NCI-H1436 treated with DMSO at 0.1 percent for 48 hours (cell line): ENCODE measurements around the gene ASB15.
"Not testable (repeated sequence)": the region's sequence is repeated elsewhere in the genome, so short reads cannot be mapped to it uniquely, and the experiment has no call there.

Source experiments
- DNase-seq: peaks from one replicate; lab custom pipeline; 2025; lab: John Stamatoyannopoulos, UW

The ASB15 gene

GRCh38 chr7:123598657-123599056 lies 3.0 kb upstream of the ASB15 start:
- DNase-seq, result no peak

DNA sequence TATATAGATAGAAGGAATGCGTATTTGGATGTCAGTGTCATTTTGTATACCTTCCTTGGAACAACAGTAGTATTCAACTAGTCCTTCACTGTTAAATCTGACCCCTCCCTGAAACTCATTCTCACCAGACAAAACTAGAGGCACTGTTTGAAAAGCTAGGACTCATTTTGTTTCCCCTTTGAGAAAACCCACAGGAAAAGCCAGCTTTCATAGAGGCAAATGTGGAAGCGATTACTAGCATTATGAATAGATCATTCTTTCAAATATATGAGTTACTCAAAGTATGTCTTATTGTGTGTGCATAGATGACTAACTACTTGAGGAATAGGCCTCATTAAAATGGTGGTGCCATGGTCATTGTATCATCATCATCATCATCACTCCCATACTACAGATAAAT lies 1.9 kb upstream of the ASB15 start:
- DNase-seq, result no peak

DNA sequence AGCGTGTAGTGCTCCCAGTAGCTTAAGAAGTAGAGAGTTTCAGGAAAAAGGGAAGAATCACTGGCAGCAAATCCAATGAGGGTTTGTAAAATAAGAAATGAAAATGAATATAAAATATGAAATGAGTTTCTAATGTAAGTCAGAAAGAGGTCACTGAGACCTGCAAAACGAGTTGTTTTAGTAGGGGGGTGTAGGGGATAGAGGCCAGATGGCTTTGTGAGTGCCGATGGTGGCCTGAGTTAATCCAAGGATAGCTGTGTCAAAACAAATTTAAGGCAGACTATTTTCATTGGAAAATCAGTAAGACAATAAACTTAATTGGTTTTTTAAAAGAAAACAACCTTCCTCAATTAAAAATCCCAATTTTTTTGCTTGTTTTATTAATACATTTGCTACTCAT lies 745 bp upstream of the ASB15 start:
- DNase-seq, result no peak

DNA sequence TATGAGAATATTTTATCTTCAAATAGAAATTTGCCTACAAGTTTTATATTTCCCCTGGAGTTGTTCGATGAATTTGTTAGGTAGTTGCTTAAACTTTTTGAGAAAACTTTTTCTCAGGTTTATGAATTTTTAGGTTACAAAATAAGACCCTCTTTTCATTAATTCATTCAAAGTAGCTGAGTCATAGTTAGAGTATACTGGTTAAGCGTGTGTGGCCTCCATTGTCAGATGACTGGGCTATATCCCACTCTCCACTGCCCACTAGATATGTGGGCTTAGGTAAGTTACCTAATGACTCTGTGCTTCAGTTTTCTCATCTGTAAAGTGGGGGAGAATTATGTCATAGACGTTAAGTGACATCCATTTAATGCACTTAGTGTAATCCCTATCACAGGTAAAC lies 1.0 kb downstream of the ASB15 start:
- DNase-seq, result no peak

- no peak for DNase-seq
Measured at GRCh38 chr7:123604739-123605138, 3.1 kb downstream of the ASB15 start.

DNA sequence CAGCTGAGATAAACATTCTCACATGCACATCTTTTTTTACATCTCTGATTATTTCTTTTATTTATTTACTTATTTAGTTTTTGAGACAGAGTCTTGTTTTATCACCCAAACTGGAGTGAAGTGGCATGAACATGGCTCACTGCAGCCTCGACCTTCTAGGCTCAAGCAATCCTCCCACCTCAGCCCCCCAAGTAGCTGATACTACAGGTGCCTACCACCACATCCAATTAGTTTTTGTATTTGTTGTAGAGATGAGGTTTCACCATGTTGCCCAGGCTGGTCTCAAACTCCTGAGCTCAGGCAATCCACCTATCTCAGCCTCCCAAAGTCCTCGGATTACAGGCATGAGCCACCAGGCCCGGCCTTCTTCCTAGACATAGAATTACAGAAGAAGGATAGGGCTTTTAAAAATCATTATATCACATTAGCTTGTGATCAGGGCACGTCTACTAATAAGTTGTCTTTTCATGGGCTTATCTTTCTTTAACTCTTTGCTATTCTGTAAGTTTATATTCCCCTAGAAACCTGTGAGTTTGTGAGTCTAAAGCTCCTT lies 5.9 kb downstream of the ASB15 start:
- DNase-seq, result no peak

GRCh38 chr7:123608991-123609882 lies 7.6 kb downstream of the ASB15 start:
- no peak for DNase-seq

GRCh38 chr7:123609883-123610239 lies 8.2 kb downstream of the ASB15 start:
- DNase-seq, result no peak

GRCh38 chr7:123612024-123612423 lies 10.4 kb downstream of the ASB15 start:
- no peak for DNase-seq

DNA sequence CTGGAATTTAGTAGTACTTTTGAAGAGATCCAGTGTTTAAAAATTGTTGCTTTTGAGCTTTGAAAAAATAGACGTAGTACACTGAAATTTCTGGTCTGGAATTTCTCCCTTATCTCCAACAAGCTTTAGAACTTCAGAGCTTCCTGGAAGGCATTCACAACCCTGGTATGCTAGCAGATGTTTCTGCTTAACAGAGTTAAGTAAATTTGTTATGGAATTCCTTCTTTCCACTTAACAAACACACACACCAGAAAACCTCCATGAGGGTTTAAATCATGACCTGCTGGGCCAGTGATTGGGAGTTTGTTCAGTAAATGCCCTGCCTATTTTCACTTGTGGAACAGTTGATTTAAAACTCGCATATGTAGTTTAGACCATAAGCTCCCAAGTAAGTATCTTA lies 13.7 kb downstream of the ASB15 start:
- DNase-seq, result no peak

- no peak for DNase-seq
Measured at GRCh38 chr7:123616223-123616622, 14.6 kb downstream of the ASB15 start.

DNA sequence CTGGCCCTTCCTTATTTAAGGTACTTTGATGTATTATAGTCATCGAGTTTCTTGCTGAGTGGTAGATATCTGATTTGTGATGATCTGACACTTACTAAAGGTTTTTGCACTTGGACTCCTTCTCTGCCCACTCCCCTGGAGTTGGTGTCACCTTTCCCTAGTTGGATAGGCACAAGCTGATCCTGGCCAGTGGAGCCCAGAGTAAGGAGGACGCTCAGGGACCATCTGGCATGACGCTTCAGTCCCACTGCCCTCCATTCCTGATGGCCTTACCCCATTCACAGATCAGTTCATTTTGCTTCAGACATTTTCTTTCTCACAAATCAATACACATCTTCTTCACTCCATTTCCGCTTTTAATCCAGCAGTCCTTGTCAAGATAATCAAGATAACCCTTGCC lies 20.1 kb downstream of the ASB15 start:
- no peak for DNase-seq

DNA sequence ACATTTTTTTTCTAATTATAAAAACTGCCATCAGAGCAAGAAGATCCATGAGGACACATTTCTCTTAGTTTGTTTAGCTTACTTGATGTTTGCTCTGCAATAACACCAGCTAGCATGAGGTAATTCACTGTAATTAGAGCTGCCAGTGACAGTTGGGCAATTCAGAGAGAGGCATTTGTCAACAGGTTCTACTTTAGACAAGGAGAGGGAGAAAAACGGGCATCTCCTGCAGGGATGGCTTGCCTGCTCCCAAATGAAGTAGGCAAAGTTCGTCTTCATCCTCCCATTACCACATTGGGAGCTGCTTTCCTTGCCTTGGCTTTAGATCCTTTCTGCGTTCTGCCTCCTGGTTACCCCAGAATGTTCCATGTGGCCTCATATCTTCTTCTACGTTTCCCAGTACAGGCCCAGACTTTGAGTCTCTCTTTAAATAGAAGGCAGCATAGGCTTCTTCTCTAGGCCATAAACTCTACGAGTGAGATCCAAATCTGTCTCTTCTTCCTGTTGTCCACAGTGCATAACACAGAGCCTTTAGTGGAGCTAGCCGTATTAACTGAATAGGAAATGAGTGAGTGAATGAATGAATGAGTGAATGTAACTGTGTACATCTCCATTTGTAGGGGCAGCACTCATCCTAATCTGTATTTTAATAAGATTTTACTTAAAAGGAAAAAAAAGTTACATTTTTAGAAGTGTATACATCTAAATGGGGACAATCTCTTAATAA lies 21.2 kb downstream of the ASB15 start:
- DNase-seq, result peak; percentile 88

DNA sequence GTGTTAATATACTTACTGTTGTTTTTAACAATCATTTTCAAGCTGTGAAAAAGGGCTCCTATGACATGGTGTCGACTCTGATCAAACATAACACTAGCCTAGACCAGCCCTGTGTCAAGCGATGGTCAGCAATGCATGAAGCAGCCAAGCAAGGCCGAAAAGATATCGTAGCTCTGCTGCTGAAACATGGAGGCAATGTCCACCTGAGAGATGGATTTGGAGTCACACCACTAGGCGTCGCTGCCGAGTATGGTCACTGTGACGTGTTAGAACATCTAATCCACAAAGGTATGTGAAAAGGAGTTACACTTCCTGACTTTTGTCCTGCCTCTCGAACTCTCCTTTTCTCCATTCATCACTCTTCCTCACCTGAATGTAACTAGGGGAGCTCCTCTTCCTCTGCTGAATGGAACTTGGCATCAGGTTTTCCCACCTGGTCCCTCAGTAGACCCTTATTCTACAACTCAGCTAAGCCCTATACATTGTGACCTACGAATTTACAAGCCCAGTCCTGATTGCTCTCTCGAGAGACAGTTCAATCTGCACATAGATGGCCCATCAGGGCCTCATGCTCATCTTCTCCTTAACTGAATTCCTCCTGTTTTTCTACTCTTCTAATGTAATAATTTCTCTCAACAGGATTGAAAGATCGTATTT lies 23.0 kb downstream of the ASB15 start:
- no peak for DNase-seq

GRCh38 chr7:123625254-123625653 lies 23.6 kb downstream of the ASB15 start:
- DNase-seq, result no peak

- no peak for DNase-seq
Measured at GRCh38 chr7:123627851-123628250, 26.2 kb downstream of the ASB15 start.

DNA sequence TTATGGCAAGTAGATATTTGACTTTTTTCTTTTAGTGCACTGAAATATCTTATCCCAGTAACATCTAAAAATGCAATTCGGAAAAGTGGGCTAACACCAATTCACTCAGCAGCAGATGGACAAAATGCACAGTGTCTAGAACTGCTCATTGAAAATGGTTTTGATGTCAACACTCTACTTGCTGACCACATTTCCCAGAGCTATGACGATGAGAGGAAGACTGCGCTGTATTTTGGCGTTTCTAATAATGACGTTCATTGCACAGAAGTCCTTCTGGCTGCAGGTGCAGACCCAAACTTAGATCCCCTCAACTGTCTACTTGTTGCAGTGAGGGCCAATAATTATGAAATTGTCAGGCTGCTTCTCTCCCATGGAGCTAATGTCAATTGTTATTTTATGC lies 27.2 kb downstream of the ASB15 start:
- no peak for DNase-seq

- no peak for DNase-seq
Measured at GRCh38 chr7:123629281-123629680, 27.7 kb downstream of the ASB15 start.

DNA sequence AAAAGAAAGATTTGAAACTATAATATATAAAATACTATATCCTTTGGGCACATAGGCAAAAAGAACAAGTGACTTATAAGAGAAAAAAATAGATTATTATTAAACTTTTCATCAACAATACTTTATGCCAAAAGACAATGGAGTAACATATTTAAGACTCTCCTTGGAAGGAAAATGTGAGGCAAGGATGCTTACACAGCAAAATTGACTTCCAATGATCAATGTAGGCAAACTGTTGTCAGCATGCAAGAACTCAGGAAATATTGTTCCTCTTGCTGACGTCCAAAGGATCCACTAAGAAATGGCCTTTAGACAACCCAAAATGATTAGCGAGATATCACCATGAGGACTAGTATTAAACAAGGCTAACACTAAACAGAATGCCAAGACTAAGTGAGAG lies 31.2 kb downstream of the ASB15 start:
- no peak for DNase-seq

- no peak for DNase-seq
Measured at GRCh38 chr7:123633553-123633952, 31.9 kb downstream of the ASB15 start.

GRCh38 chr7:123634011-123634573 lies 32.5 kb downstream of the ASB15 start:
- not testable (repeated sequence) for DNase-seq
